ENCODE measurements around the gene TCFL5.

DNA sequence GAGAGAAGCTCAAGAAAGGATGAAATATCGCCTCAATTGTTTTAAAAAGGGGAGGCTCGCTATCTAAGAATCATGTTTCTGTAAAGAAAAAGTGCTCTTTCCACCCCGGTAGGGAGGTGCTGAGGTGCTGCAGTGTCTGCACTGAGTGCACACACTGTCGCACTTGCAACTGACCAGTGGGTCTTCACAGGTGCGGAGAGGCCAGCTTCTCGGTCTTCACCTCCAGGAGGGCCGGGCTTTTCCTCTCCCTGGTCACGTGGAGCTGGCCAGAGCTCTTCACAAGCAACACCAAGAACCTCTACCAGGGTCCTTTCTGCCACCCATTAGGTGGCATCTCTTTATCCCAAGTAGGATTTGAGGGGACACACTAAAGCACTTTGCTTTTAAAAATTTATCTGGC lies 27.8 kb upstream of the TCFL5 start:
- TF ChIP-seq POLR2AphosphoS5 (IDR thresholded peaks at IDR 0.05; ENCODE audit: borderline replicate concordance, low read depth, low read length) (no peak), EZH2 (IDR thresholded peaks at IDR 0.05) (no peak)
